B cell (primary cell): ENCODE data around the gene ACOX3. TPM values are rescaled to one million over a fixed set of nuclear protein-coding genes. Genes with fewer than 3 reads are reported as not detected.
"Not testable (repeated sequence)": the region's sequence is repeated elsewhere in the genome, so short reads cannot be mapped to it uniquely, and the experiment has no call there.

Experiments
- ATAC-seq: fragments of 200-7000 bp; cut with Tn5 transposase; one replicate; pipeline ENCODE4 v1.10.0; 2021; ENCODE audit warnings: low read depth, mild to moderate bottlenecking, moderate number of reproducible peaks, moderate library complexity
- CTCF ChIA-PET: fragments of 350-600 bp; sonication (Branson Sonifier 250); formaldehyde crosslinking; loops from one replicate; lab custom pipeline; 2021; ENCODE audit warnings: antibody characterized with exemption, inconsistent platforms; lab: Charles Lee
- POLR2A ChIA-PET: fragments of 350-600 bp; sonication (Branson Sonifier 250); formaldehyde crosslinking; loops from one replicate; lab custom pipeline; 2021; ENCODE audit warnings: antibody characterized with exemption; lab: Charles Lee
- DNase-seq: peaks from one replicate; pipeline ENCODE4 v3.0.0; 2013
- H2AFZ ChIP-seq: 2 replicates; pipeline ENCODE4 v1.6.1; 2012; ENCODE audit warnings: mild to moderate bottlenecking, low read depth, low read length; ENCODE audit not compliant: insufficient read depth, poor library complexity, severe bottlenecking
- H3K27ac ChIP-seq, 2 donors: 1 replicate in 1 of 2; 2 replicates in 1 of 2; pipeline ENCODE4 v1.5.1; 2012 to 2013; ENCODE audit warnings: low read length in 2 of 2, mild to moderate bottlenecking in 2 of 2, moderate library complexity in 1 of 2
- H3K27me3 ChIP-seq, 4 experiments: fragments of 200-600 bp in 1 of 4; sonication (generic) in 1 of 4; replicated peaks in 1 of 4; 1 replicate in 2 of 4; 2 replicates in 2 of 4; pipeline versions ENCODE4 v1.6.1 to v1.7.0; 2013 to 2016; ENCODE audit warnings: low read length in 3 of 4, mild to moderate bottlenecking in 2 of 4, mixed read lengths in 1 of 4, moderate library complexity in 1 of 4; ENCODE audit not compliant: insufficient read depth in 4 of 4, control insufficient read depth in 3 of 4; ENCODE audit errors: control extremely low read depth in 1 of 4
- H3K36me3 ChIP-seq, 2 experiments: replicated peaks in 1 of 2; 1 replicate in 1 of 2; 2 replicates in 1 of 2; pipeline versions ENCODE4 v1.6.1 to v1.7.1; 2013; ENCODE audit warnings: low read length in 1 of 2; ENCODE audit not compliant: insufficient read depth in 2 of 2, control insufficient read depth in 1 of 2; ENCODE audit errors: control extremely low read depth in 1 of 2, extremely low read depth in 1 of 2
- H3K4me1 ChIP-seq, 2 donors: fragments of 200-600 bp in 1 of 2; sonication (generic) in 1 of 2; 1 replicate in 1 of 2; 2 replicates in 1 of 2; pipeline versions ENCODE4 v1.5.1 to v1.6.1; 2013 to 2017; ENCODE audit warnings: low read length in 2 of 2; ENCODE audit not compliant: control insufficient read depth in 2 of 2, insufficient read depth in 2 of 2
- H3K4me2 ChIP-seq: replicated peaks from 2 replicates; pipeline ENCODE3; 2012; ENCODE audit warnings: mild to moderate bottlenecking, low read depth, low read length; ENCODE audit not compliant: poor library complexity, severe bottlenecking
- H3K4me3 ChIP-seq, 5 experiments: fragments of 200-600 bp in 1 of 5; sonication (generic) in 1 of 5; 1 replicate in 3 of 5; 2 replicates in 2 of 5; pipeline versions ENCODE4 v1.5.1 to v1.7.0; 2011 to 2016; ENCODE audit warnings: low read length in 4 of 5, mild to moderate bottlenecking in 4 of 5, low read depth in 2 of 5, control low read depth in 1 of 5, moderate library complexity in 1 of 5; ENCODE audit not compliant: insufficient read depth in 1 of 5; ENCODE audit errors: control extremely low read depth in 1 of 5, extremely low read depth in 1 of 5
- H3K79me2 ChIP-seq: fragments of 200-600 bp; sonication (generic); one replicate; pipeline ENCODE4 v1.6.0; 2016; ENCODE audit warnings: low read length; ENCODE audit not compliant: control insufficient read depth, insufficient read depth
- H3K9ac ChIP-seq: fragments of 200-600 bp; sonication (generic); 2 replicates; pipeline ENCODE4 v1.6.1; 2017; ENCODE audit warnings: mild to moderate bottlenecking, low read length, moderate library complexity
- H3K9me3 ChIP-seq, 3 donors: one replicate each; pipeline versions ENCODE4 v1.6.1 to v1.7.1; 2013; ENCODE audit warnings: low read length in 2 of 3; ENCODE audit not compliant: control insufficient read depth in 2 of 3, insufficient read depth in 1 of 3; ENCODE audit errors: control extremely low read depth in 1 of 3
- H4K20me1 ChIP-seq: 2 replicates; pipeline ENCODE4 v1.6.0; 2012; ENCODE audit warnings: mild to moderate bottlenecking, low read length; ENCODE audit not compliant: insufficient read depth, control insufficient read depth, poor library complexity, severe bottlenecking
- H3K27ac Mint-ChIP-seq: one replicate; pipeline ENCODE4 v1.8.0; 2021; ENCODE audit warnings: mixed read lengths
- H3K27me3 Mint-ChIP-seq: one replicate; pipeline ENCODE4 v1.8.0; 2021; ENCODE audit warnings: mixed read lengths
- H3K4me1 Mint-ChIP-seq: one replicate; pipeline ENCODE4 v1.8.0; 2021; ENCODE audit warnings: mixed read lengths
- H3K4me3 Mint-ChIP-seq: one replicate; pipeline ENCODE4 v1.8.0; 2021; ENCODE audit warnings: mixed read lengths
- H3K9me3 Mint-ChIP-seq: one replicate; pipeline ENCODE4 v1.8.0; 2022; ENCODE audit warnings: mixed read lengths; ENCODE audit not compliant: insufficient read depth
- CTCF ChIP-seq: fragments of 200-600 bp; IDR thresholded peaks from one replicate; pipeline ENCODE4 v1.8.0; 2022; ENCODE audit warnings: antibody characterized with exemption, mild to moderate bottlenecking
- EZH2 ChIP-seq: IDR thresholded peaks from 2 replicates; pipeline ENCODE4 v1.6.1; 2012; ENCODE audit warnings: borderline replicate concordance, low read depth, mild to moderate bottlenecking, moderate library complexity, low read length; ENCODE audit not compliant: insufficient read depth, poor library complexity, severe bottlenecking
- WGBS: methylation state at CpG from one replicate; pipeline ENCODE4 v1.1.5; 2013; ENCODE audit warnings: missing lambda C conversion rate; ENCODE audit not compliant: insufficient coverage; 5-methylcytosine and 5-hydroxymethylcytosine counted together
- intact Hi-C: fragments of 100-400 bp; cut with micrococcal nuclease; formaldehyde crosslinking; loops from one replicate; pipeline ENCODE4 v1.10.0; 2022
- polyA plus RNA-seq: library from polyadenylated mRNA; depleted of rRNA; stranded (reverse); fragments of >200 nt; gene quantifications from 2 replicates; pipeline ENCODE4 v1.2.3, GENCODE V29; 2012
- total RNA-seq, 2 donors: library from RNA; stranded (reverse); fragments of 120-200 nt in 1 of 2; gene quantifications; 1 replicate in 1 of 2; 2 replicates in 1 of 2; pipeline versions ENCODE4 v1.2.3 to v1.2.4, GENCODE V29; 2013 to 2022

Gene ACOX3
- total and polyA plus RNA-seq, 2 donors (not counting 1 experiment from before 2014, with no cell fraction given) = 4.6 to 23.1 TPM

GRCh38 chr4:8386731-8387130, 53.8 kb downstream of the ACOX3 start:
- no peak for TF ChIP-seq CTCF
- TF ChIP-seq EZH2 = no peak
- Mint-ChIP-seq H3K4me3 (no peak overlapping the region), H3K27me3 (no peaks in the 10 kb centered on the region), H3K4me1 (peaks cover 4% of the 10 kb centered on the region), H3K9me3 (no peaks in the 10 kb centered on the region), H3K27ac (no peak overlapping the region)
- Histone ChIP-seq H3K36me3 (peaks cover 0 to 22% of the 10 kb centered on the region in 2 experiments), H3K9ac (no peak overlapping the region), H3K4me3 (no peak overlapping the region), H3K27me3 (no peaks in the 10 kb centered on the region), H4K20me1 (no peaks in the 10 kb centered on the region), H2AFZ (no peak overlapping the region), H3K27ac (no peak overlapping the region), H3K9me3 (no peaks in the 10 kb centered on the region), H3K79me2 (no peaks in the 10 kb centered on the region), H3K4me2 (no peak overlapping the region), H3K4me1 (no peaks in the 10 kb centered on the region)
- ATAC-seq = no peak
- POLR2A ChIA-PET = interaction anchor here (0.9 kb wide), 1 partner anchor 49 kb away, joined by 3 read pairs; no protein-coding TSS in a partner anchor
- 99% methylated on average over 24 of the region's 24 CpGs for WGBS
- intact Hi-C loops = no loop called here
- no peak for DNase-seq
- CTCF ChIA-PET = no interaction called here

- H3K27ac ChIP-seq, H2AFZ ChIP-seq, H3K4me3 ChIP-seq, H3K27me3 ChIP-seq, ATAC-seq, CTCF ChIA-PET, H3K27ac Mint-ChIP-seq, H4K20me1 ChIP-seq, intact Hi-C loops, DNase-seq, H3K4me2 ChIP-seq, H3K9me3 Mint-ChIP-seq, H3K9ac ChIP-seq, H3K9me3 ChIP-seq, H3K27me3 Mint-ChIP-seq, H3K4me3 Mint-ChIP-seq, H3K79me2 ChIP-seq, H3K4me1 ChIP-seq, H3K4me1 Mint-ChIP-seq: not testable (repeated sequence)
- WGBS = 98% methylated on average over 9 of the region's 13 CpGs
- POLR2A ChIA-PET = interaction anchor here (0.9 kb wide), 1 partner anchor 50 kb away, joined by 3 read pairs; no protein-coding TSS in a partner anchor
- H3K36me3 ChIP-seq = peaks cover 0 to 19% of the 10 kb centered on the region in 2 experiments
Measured at GRCh38 chr4:8386131-8386530, 54.4 kb downstream of the ACOX3 start.
